SHP77 (cell line): ENCODE results near the gene TSC22D2.

Source experiments
- DNase-seq, 2 experiments: peaks; one replicate each; lab custom pipeline; 2025; lab: John Stamatoyannopoulos, UW

TSC22D2 gene

GRCh38 chr3:150385296-150386242 is 22.5 kb upstream of the TSC22D2 start:
- DNase-seq, result no peak

DNA sequence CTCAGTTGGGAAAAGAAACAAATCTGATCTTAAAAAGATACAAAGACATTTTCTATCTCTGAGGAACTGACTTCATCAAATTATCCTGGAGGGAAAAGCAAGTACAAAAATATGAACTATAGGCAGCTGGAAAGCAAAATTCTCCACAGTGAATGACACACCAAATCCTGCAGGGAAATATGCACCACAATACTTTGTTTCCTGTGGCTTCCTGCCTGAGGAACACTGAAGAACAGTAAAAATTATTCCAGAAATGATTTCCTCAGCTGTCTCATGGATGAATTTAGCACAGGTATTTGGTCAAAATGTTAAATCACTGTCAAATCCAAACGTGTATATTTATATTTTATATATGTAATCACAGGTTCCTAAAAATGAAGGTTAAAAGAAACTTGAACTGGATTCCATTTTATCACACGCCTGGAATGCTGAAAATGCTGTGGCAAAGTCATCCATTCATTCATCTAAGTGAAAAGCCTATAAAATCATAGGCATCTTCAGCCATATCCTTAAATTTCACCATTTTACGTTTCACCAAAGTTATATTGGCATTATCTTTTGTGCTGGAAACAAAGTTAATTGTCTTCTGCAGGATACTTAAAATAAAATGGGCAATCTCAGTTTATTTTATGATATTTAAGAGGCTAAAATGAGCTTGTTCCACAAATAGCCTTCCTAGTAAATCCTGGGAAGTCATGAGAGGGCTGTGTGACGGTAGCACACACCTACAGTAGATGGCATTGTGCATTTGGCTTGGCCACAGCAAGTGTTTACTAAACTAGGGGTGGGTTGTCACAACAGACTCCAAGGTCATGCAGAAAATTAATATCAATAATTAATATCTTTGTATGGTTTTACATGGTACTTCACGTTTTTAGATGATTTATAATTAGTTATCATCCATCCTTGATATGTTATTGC is 19.3 kb upstream of the TSC22D2 start:
- DNase-seq, result no peak

GRCh38 chr3:150390087-150390486 is 18.0 kb upstream of the TSC22D2 start:
- no peak for DNase-seq

DNA sequence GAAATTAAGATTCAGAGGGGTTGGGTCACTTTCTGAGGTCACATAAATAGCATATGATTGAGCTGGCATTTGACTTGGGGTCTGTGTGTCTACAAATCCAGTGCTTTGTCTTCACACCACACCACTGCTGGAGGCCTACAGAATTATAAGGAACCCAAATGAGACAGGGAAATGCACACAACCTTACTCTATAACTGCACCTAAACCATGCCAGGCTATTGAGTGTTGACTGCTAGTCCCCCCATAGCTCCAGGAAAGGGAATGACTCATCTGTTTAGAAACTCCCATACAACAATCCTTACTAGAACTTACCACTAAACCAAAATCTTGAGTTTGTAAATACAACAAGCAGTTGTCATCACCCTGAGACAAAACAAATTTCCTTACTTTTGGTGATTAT is 16.9 kb upstream of the TSC22D2 start:
- no peak for DNase-seq

GRCh38 chr3:150393745-150394144 is 14.4 kb upstream of the TSC22D2 start:
- DNase-seq, result no peak

GRCh38 chr3:150394606-150395005 is 13.5 kb upstream of the TSC22D2 start:
- no peak for DNase-seq

- no peak for DNase-seq
These were observed 11.6 kb upstream of the TSC22D2 start for GRCh38 chr3:150396491-150396890.

DNA sequence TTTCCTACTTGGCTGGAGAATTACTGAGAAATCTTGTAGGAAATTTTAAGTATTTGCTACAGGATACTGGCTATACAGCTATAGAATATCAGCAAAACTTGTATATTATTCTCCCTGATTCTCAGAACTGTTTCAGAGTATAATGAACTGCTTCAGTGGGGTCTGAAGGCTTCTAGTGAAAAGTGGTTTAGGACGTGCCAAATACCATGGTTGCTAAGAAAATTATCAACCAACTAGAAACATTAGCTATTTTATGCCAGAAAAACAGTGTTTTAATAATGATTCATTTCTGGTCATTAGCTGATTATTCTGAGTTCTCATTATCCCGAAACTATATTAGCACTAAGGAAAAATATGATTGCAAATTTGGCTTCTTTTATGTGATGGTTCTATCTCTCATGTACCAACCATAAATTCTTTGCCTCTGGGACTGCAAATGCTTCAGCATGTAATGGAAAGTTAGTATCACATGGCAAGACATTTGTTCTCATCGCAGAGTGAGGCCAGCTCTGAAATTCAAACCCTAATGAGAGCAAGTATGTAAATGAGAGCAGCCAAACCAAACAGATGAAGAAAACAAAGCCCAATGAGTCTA is 11.0 kb upstream of the TSC22D2 start:
- DNase-seq, result no peak

DNA sequence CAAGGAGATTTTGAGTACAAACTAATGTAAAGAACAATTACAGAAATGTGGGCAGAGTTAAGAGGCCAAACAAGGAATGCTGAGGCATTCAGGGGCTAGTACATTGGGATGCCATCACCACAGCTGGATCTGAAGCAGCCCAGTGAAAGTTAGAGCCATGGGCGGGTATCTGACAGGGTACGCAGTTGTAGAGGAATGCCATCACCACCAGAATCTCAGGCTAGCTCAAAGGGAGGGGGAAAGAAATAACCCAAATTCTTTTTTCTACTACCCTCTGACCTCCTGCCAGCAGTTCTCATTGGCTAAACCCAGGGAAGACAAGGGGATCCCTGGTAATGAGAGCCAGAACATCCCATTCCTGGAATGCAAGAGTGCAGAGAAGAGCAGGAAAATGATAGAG is 9.0 kb upstream of the TSC22D2 start:
- no peak for DNase-seq

DNA sequence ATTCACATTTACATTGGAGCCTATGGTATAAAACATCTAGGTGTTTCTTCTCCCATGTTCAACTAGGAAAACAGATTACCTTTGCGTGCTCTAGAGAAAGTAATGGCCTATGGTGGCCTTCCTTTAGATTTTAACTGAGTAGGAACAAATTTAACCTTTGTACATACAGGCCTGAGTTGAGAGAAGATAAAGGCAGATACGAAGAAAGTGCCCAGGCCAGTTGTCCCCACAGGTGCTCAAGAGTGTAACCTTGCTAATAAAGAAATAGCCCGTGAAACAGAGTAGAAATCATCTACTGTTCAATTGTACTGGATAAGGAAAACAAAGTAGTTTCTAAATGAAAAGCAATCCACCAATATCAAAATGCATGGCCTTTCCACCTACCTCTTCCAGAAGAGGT is 6.8 kb upstream of the TSC22D2 start:
- no peak for DNase-seq

DNA sequence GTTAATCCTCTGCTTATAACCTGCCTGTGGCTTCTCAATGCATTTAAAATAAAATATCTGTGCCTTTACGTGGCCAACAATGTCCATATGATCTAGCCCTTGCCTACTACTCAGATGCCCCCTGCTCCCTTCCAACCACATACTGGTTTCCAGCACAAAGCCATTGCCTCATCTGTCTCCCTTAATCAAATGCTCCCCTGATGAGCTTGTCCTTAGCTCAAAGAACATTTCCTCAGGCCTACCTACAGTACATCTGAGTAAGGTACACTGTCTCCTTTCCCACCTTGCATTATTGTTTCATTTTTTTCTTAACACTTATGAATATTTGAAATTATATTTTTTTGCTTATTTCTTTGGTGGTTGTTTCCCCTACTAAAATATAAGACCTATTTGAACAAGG is 5.9 kb upstream of the TSC22D2 start:
- DNase-seq, result no peak

DNA sequence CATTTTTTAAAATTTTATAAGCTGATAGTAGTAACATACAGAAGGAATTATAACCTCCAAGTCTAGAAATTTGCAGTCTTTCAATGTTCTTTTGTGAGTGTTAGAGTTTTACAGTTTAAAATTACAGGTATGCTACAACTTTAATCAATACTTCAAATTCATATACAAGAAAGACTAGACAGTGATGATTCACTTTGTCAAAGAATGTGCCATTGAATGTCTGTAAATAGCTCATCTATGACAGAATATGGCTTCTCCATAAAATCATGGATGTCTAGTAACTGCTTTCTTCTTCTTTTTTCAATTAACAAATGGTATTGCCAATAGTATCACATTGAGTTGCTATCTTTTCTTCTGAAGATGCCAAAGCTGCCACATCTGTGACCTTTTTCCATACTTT is 4.1 kb upstream of the TSC22D2 start:
- DNase-seq, result no peak

GRCh38 chr3:150407051-150407807 is 869 bp upstream of the TSC22D2 start:
- DNase-seq, result no peak

DNA sequence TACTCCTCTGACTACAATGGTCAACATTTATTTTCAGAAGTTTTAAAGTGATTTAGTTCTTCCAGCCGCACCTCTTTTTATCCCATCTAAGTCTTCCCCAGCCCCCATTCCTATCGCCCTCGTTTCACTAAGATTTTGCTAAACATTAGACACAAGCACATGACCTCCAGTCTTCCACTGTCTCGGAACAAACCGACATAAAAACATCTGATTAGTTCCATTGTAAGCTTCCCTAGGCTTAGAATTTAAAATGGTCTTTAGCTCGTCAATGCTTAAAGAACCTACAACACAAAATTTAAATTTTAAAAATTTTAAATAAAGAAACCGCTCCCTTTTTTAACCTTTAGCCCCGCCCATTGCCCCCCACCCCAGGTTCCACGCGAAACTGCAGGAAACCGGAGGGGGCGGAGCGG is 284 bp upstream of the TSC22D2 start:
- peak; percentile 32 to 54 for DNase-seq

GRCh38 chr3:150409125-150409511 is 1.0 kb downstream of the TSC22D2 start:
- no peak for DNase-seq

- DNase-seq, result peak; percentile 42 to 60
These were observed 1.6 kb downstream of the TSC22D2 start for GRCh38 chr3:150409512-150410310.

GRCh38 chr3:150410311-150411105 is 2.4 kb downstream of the TSC22D2 start:
- DNase-seq, result peak; percentile 15 to 28

DNA sequence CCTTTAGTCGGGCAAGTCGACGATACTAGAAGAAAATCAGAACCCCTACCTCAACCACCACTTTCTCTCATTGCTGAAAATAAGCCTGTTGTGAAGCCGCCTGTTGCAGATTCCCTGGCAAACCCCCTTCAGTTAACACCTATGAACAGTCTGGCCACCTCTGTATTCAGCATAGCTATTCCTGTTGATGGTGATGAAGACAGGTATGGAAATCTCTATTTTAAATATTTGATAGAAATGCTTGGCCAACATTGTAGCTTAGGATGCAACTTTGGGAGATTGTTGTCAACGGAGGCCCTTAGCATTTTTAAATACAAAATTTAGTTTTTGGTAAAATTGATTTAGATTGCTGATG is 3.0 kb downstream of the TSC22D2 start:
- no peak for DNase-seq

- DNase-seq, result no peak
These were observed 3.4 kb downstream of the TSC22D2 start for GRCh38 chr3:150411546-150411945.

- no peak for DNase-seq
These were observed 3.9 kb downstream of the TSC22D2 start for GRCh38 chr3:150411976-150412375.
